K562 (cell line): ENCODE data around the gene OR6Y1. TPM values are rescaled to one million over a fixed set of nuclear protein-coding genes. Genes with fewer than 3 reads are reported as not detected.

Source experiments
- BRD4 ChIP-seq: fragments of 200-600 bp; sonication (generic); IDR thresholded peaks from 2 replicates; pipeline ENCODE4 v1.6.1; 2017; ENCODE audit warnings: inconsistent platforms
- DEAF1 ChIP-seq: fragments of 450-650 bp; formaldehyde crosslinking; IDR thresholded peaks from 2 replicates; pipeline ENCODE4 v1.4.0; 2020; ENCODE audit warnings: mild to moderate bottlenecking, moderate library complexity
- HINFP ChIP-seq: fragments of 450-650 bp; conservative IDR thresholded peaks from 2 replicates; pipeline ENCODE4 v1.6.1; 2016; ENCODE audit warnings: missing genetic modification characterization, low read depth, mild to moderate bottlenecking, control low read depth, missing compliant biosample characterization
- POLR2B ChIP-seq: fragments of 450-650 bp; IDR thresholded peaks from 2 replicates; pipeline ENCODE4 v1.6.1; 2018; ENCODE audit warnings: low read depth; ENCODE audit not compliant: partially characterized antibody
- REST ChIP-seq, 2 experiments: fragments of 450-650 bp; formaldehyde crosslinking in 1 of 2; IDR thresholded peaks; 2 replicates each; pipeline versions ENCODE4 v1.4.0 to v1.6.1; 2014 to 2020; ENCODE audit warnings: mild to moderate bottlenecking in 2 of 2, borderline replicate concordance in 1 of 2, low read depth in 1 of 2
- STAG1 ChIP-seq: sonication (generic); formaldehyde crosslinking; IDR thresholded peaks from 2 replicates; pipeline ENCODE4 v1.5.0; 2020; ENCODE audit warnings: missing genetic modification reagents, borderline replicate concordance
- polyA plus RNA-seq, 8 experiments: library from polyadenylated mRNA; depleted of rRNA in 4 of 8; stranded (reverse) in 5 of 8; unstranded in 3 of 8; fragments of >200 nt; fragmentation: Nextera tagmentation in 2 of 8; fragmentation: Illumina TruSeq in 1 of 8; extraction: Ambion mirVana in 2 of 8; extraction: Trizol in 1 of 8; gene quantifications; 2 replicates each; pipeline versions ENCODE4 v1.2.1 to v1.2.3, GENCODE V29; 2011 to 2014; ENCODE audit warnings: inconsistent platforms in 1 of 8, missing spikeins in 1 of 8
- total RNA-seq, 7 experiments: library from RNA; depleted of rRNA in 6 of 7; stranded (reverse); fragments of >200 nt in 6 of 7; fragmentation: Illumina TruSeq in 2 of 7; extraction: Trizol in 2 of 7; gene quantifications; 2 replicates each; pipeline versions ENCODE4 v1.2.1 to v1.2.3, GENCODE V29; 2011 to 2021; ENCODE audit warnings: low replicate concordance in 1 of 7

Gene OR6Y1
- total and polyA plus RNA-seq, 9 of the 15 experiments (the other 6 are each of a cell fraction or from before 2014, with no cell fraction given) = not detected

DNA sequence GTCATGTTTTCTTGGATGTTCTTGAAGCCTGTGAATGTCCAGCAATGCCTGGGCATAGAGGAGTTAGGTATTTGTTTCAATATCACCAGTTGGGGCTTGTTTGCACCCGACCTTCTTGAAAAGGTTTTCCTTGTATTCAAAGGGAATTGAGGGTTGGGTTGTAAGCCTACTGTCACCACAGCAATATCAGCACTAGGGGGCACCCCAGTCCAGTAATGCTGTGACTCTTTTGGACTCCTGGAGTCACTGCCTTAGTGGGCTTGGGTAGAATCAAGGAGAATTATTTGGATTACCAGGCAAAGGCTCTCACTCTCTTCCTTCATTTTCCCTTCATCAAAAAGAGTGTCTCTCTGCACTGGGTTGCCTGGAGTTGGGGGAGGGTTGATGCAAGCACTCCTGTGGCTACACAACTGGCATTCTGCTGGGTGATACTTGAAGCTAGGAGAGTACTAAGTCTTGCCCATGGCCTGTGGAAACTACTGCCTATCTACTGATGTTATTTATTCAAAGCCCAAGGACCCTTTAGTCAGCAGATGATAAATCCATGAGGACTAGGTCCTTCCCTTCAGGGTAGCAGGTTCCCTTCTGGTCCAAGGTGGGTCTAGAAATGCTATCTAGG is 47.7 kb downstream of the OR6Y1 start (continued):
- TF ChIP-seq DEAF1 (CRISPR knock-in tag) (peak; percentile 33; the same call in 1 of the 2 replicates), HINFP (no peak), POLR2B (no peak), BRD4 (no peak), REST (IDR thresholded peaks at IDR 0.05; ENCODE audit: borderline replicate concordance) (peak; percentile 58; the same call in 1 of the 2 replicates), REST (CRISPR knock-in tag; IDR thresholded peaks at IDR 0.05; ENCODE audit: low read depth) (no peak), STAG1 (CRISPR knock-in tag) (peak; percentile 32; the same call in 1 of the 2 replicates)
